ENCODE results near the gene CPS1.

GRCh38 chr2:210567279-210567678 lies 10.9 kb downstream of the CPS1 start:
- TF ChIP-seq, protein P1, sequence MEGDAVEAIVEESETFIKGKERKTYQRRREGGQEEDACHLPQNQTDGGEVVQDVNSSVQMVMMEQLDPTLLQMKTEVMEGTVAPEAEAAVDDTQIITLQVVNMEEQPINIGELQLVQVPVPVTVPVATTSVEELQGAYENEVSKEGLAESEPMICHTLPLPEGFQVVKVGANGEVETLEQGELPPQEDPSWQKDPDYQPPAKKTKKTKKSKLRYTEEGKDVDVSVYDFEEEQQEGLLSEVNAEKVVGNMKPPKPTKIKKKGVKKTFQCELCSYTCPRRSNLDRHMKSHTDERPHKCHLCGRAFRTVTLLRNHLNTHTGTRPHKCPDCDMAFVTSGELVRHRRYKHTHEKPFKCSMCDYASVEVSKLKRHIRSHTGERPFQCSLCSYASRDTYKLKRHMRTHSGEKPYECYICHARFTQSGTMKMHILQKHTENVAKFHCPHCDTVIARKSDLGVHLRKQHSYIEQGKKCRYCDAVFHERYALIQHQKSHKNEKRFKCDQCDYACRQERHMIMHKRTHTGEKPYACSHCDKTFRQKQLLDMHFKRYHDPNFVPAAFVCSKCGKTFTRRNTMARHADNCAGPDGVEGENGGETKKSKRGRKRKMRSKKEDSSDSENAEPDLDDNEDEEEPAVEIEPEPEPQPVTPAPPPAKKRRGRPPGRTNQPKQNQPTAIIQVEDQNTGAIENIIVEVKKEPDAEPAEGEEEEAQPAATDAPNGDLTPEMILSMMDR (IDR thresholded peaks at IDR 0.05) = no peak
- no peak for TF ChIP-seq POLR2A (IDR thresholded peaks at IDR 0.05)
